Measurements from ENCODE around the gene SMARCAL1.
"Not testable (repeated sequence)": the region's sequence is repeated elsewhere in the genome, so short reads cannot be mapped to it uniquely, and the experiment has no call there.

The SMARCAL1 gene

GRCh38 chr2:216503159-216503629 lies 90.9 kb downstream of the SMARCAL1 start:
- DNase-seq: no peak

- DNase-seq: no peak
Measured at GRCh38 chr2:216503697-216504375, 91.6 kb downstream of the SMARCAL1 start.

GRCh38 chr2:216504376-216504762 lies 92.1 kb downstream of the SMARCAL1 start:
- no peak for DNase-seq

GRCh38 chr2:216505133-216506106 lies 93.1 kb downstream of the SMARCAL1 start:
- no peak for DNase-seq

GRCh38 chr2:216507220-216508160 lies 95.2 kb downstream of the SMARCAL1 start:
- no peak for DNase-seq

GRCh38 chr2:216508229-216508628 lies 95.9 kb downstream of the SMARCAL1 start:
- DNase-seq: no peak

GRCh38 chr2:216516730-216517350 lies 104.6 kb downstream of the SMARCAL1 start:
- DNase-seq: no peak

GRCh38 chr2:216517447-216518225 lies 105.4 kb downstream of the SMARCAL1 start:
- no peak for DNase-seq

GRCh38 chr2:216518566-216519119 lies 106.4 kb downstream of the SMARCAL1 start:
- not testable (repeated sequence) for DNase-seq

GRCh38 chr2:216519154-216519762 lies 107.0 kb downstream of the SMARCAL1 start:
- no peak for DNase-seq

GRCh38 chr2:216520112-216520511 lies 107.8 kb downstream of the SMARCAL1 start:
- DNase-seq: no peak

GRCh38 chr2:216522892-216523502 lies 110.7 kb downstream of the SMARCAL1 start:
- DNase-seq: no peak

GRCh38 chr2:216525972-216526371 lies 113.7 kb downstream of the SMARCAL1 start:
- DNase-seq: no peak

- no peak for DNase-seq
Measured at GRCh38 chr2:216526939-216527338, 114.7 kb downstream of the SMARCAL1 start.

- no peak for DNase-seq
Measured at GRCh38 chr2:216527600-216527999, 115.3 kb downstream of the SMARCAL1 start.

- DNase-seq: no peak
Measured at GRCh38 chr2:216532562-216532961, 120.3 kb downstream of the SMARCAL1 start.
